ENCODE results near the gene NRROS. TPM values are rescaled to one million over a fixed set of nuclear protein-coding genes. Genes with fewer than 3 reads are reported as not detected.

Gene NRROS
- total and polyA plus RNA-seq, 10 of the 15 experiments (the other 5 are each of a cell fraction or from before 2014, with no cell fraction given), result 0.35 to 42.2 (median 12.6) TPM

DNA sequence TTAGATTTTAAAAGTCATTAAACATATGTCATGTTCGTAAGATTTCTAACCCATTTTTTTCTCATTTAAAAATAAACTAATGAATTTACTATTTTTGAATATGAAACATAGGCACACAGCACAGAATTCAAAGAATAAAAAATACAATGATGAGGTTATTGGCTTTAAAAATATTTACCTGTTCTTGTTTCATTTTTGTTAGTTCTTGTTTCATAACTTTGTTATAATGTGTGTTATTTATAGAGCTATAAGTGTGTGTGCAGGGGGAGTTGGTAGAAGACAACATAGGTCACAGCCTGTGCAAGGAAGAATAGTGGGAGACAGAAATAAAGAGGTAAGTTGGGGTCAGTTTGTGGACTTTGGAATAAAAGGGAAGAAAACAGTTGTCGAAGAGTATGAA is 30.8 kb upstream of the NRROS start (continued):
- TF ChIP-seq ZNF24 (IDR thresholded peaks at IDR 0.05), result no peak

DNA sequence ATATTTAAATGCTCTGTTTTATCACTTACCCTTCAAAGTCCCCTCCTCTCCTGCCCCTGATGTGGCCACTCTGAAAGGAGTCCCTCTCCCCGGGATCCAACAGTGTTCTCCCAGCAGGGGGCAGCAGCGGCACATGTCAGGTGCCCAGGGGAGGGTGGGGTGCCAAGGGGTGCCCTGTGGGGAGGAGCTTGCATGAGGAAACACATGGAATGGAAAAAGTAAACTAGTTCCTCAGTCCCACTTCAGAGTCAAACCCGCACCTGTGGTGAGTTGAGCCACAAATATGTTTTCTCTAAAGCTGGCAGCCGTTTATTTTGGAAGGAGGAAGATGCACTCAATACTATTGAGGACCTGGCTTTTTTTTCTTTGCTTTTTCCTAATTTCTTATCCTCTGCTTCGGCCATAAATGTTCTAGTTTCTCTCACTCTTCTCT is 30.1 kb upstream of the NRROS start:
- ATAC-seq (peak; percentile 100), DNase-seq (ENCODE audit: low read depth, low spot score) (peak; percentile 68), FAIRE-seq (peak; percentile 95)
- POLR2A ChIA-PET, result interaction anchor here (0.7 to 2.5 kb wide), 3 partner anchors 68 to 131 kb away, joined by 3 to 10 read pairs (median 3); partner anchors contain the start of gene PAK2
- H3K27me3 ChIP-seq (replicated peaks in 1 of 2; ENCODE audit: control insufficient read depth in 2 of 2, insufficient read depth in 2 of 2, low read length in 1 of 2), result no peaks in the 10 kb centered on the region
- H3K9me3 ChIP-seq (replicated peaks; ENCODE audit: control insufficient read depth, insufficient read depth, low read length), result no peaks in the 10 kb centered on the region; the same call in 2 of the 3 replicates
- WGBS (ENCODE audit: insufficient coverage, insufficient replicate concordance, low lambda C conversion rate, missing lambda C conversion rate), result 9% methylated on average over 5 of the region's 5 CpGs
- H3K79me2 ChIP-seq (ENCODE audit: control insufficient read depth, insufficient read depth, low read length), result no peaks in the 10 kb centered on the region
- no peaks in the 10 kb centered on the region for H3K36me3 ChIP-seq (ENCODE audit: control insufficient read depth in 2 of 2, insufficient read depth in 2 of 2, low read length in 1 of 2)
- RAD21 ChIA-PET (ENCODE audit: unreplicated experiment), result interaction anchor here (0.7 to 4.4 kb wide), 28 partner anchors 9 to 360 kb away, joined by 3 to 50 read pairs (median 5); partner anchors contain the start of genes CEP19, NCBP2, NRROS and PIGX
- intact Hi-C loops (cut with micrococcal nuclease; ENCODE audit: unreplicated experiment), result loop anchor here (1.0 to 5.0 kb wide), 4 partner anchors 23 to 360 kb away; no protein-coding TSS in a partner anchor
- no TSS peak for BruUV-seq (replicated peaks)
- peaks cover 4% of the 10 kb centered on the region; the same call in 1 of the 2 replicates for H3K4me1 ChIP-seq (ENCODE audit: control insufficient read depth, insufficient read depth, low read length)
- H3K4me2 ChIP-seq (ENCODE audit: control insufficient read depth, insufficient read depth), result peak overlapping the region; percentile 61
- H2AFZ ChIP-seq (ENCODE audit: control insufficient read depth, low read depth, low read length), result peak overlapping the region; percentile 82
- H3K9ac ChIP-seq (ENCODE audit: control insufficient read depth, insufficient read depth, low read length), result no peak overlapping the region
- CTCF ChIA-PET, result interaction anchor here (0.6 to 10.6 kb wide), 39 partner anchors 11 to 578 kb away, joined by 3 to 144 read pairs (median 4); partner anchors contain the start of genes CEP19, NRROS, PAK2 and PIGX
- peak overlapping the region; percentile 30; the same call in 1 of the 2 replicates for H3K27ac ChIP-seq (ENCODE audit: control insufficient read depth, insufficient read depth)
- no peak overlapping the region for H3K4me3 ChIP-seq
- in situ Hi-C loops (cut with MboI), result loop anchor here (5.0 kb wide), 1 partner anchor 78 kb away; no protein-coding TSS in a partner anchor
- SMC1A ChIA-PET (ENCODE audit: uncharacterized antibody, unreplicated experiment), result interaction anchor here (0.8 to 4.6 kb wide), 29 partner anchors 10 to 362 kb away, joined by 3 to 72 read pairs (median 4); partner anchors contain the start of genes CEP19, NRROS and PIGX
- H4K20me1 ChIP-seq (ENCODE audit: control insufficient read depth, insufficient read depth), result no peaks in the 10 kb centered on the region
- TF ChIP-seq, protein P1, sequence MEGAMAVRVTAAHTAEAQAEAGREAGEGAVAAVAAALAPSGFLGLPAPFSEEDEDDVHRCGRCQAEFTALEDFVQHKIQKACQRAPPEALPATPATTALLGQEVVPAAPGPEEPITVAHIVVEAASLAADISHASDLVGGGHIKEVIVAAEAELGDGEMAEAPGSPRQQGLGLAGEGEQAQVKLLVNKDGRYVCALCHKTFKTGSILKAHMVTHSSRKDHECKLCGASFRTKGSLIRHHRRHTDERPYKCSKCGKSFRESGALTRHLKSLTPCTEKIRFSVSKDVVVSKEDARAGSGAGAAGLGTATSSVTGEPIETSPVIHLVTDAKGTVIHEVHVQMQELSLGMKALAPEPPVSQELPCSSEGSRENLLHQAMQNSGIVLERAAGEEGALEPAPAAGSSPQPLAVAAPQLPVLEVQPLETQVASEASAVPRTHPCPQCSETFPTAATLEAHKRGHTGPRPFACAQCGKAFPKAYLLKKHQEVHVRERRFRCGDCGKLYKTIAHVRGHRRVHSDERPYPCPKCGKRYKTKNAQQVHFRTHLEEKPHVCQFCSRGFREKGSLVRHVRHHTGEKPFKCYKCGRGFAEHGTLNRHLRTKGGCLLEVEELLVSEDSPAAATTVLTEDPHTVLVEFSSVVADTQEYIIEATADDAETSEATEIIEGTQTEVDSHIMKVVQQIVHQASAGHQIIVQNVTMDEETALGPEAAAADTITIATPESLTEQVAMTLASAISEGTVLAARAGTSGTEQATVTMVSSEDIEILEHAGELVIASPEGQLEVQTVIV (IDR thresholded peaks at IDR 0.05; ENCODE audit: borderline replicate concordance, partially characterized antibody), result no peak
- TF ChIP-seq EED (IDR thresholded peaks at IDR 0.05; ENCODE audit: low read depth) (0 out of 2 replicates have a peak, but pooled peaks have one; percentile 34), NR2F1 (conservative IDR thresholded peaks at IDR 0.05) (no peak), SREBF1 (IDR thresholded peaks at IDR 0.05; ENCODE audit: low read length) (no peak), NFYA (IDR thresholded peaks at IDR 0.05; ENCODE audit: borderline replicate concordance, low read depth, low read length) (no peak), POLR2AphosphoS2 (IDR thresholded peaks at IDR 0.05; ENCODE audit: low read depth, low read length) (no peak), KLF5 (IDR thresholded peaks at IDR 0.05; ENCODE audit: partially characterized antibody) (no peak), SPI1 (IDR thresholded peaks at IDR 0.05; ENCODE audit: borderline replicate concordance, insufficient read depth, low read depth, low read length) (0 out of 2 replicates have a peak, but pooled peaks have one; percentile 2), TCF12 (IDR thresholded peaks at IDR 0.05; ENCODE audit: low read depth, low read length) (no peak), NR2C2 (IDR thresholded peaks at IDR 0.05; ENCODE audit: borderline replicate concordance, control insufficient read depth, insufficient read length, low read depth) (no peak), TCF3 (IDR thresholded peaks at IDR 0.05; ENCODE audit: borderline replicate concordance, insufficient read depth, low read depth, low read length) (0 out of 2 replicates have a peak, but pooled peaks have one; percentile 16)
- TF ChIP-seq, protein P2, sequence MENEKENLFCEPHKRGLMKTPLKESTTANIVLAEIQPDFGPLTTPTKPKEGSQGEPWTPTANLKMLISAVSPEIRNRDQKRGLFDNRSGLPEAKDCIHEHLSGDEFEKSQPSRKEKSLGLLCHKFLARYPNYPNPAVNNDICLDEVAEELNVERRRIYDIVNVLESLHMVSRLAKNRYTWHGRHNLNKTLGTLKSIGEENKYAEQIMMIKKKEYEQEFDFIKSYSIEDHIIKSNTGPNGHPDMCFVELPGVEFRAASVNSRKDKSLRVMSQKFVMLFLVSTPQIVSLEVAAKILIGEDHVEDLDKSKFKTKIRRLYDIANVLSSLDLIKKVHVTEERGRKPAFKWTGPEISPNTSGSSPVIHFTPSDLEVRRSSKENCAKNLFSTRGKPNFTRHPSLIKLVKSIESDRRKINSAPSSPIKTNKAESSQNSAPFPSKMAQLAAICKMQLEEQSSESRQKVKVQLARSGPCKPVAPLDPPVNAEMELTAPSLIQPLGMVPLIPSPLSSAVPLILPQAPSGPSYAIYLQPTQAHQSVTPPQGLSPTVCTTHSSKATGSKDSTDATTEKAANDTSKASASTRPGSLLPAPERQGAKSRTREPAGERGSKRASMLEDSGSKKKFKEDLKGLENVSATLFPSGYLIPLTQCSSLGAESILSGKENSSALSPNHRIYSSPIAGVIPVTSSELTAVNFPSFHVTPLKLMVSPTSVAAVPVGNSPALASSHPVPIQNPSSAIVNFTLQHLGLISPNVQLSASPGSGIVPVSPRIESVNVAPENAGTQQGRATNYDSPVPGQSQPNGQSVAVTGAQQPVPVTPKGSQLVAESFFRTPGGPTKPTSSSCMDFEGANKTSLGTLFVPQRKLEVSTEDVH (IDR thresholded peaks at IDR 0.05; ENCODE audit: low read depth, partially characterized antibody), result no peak
- TF ChIP-seq, protein P3, sequence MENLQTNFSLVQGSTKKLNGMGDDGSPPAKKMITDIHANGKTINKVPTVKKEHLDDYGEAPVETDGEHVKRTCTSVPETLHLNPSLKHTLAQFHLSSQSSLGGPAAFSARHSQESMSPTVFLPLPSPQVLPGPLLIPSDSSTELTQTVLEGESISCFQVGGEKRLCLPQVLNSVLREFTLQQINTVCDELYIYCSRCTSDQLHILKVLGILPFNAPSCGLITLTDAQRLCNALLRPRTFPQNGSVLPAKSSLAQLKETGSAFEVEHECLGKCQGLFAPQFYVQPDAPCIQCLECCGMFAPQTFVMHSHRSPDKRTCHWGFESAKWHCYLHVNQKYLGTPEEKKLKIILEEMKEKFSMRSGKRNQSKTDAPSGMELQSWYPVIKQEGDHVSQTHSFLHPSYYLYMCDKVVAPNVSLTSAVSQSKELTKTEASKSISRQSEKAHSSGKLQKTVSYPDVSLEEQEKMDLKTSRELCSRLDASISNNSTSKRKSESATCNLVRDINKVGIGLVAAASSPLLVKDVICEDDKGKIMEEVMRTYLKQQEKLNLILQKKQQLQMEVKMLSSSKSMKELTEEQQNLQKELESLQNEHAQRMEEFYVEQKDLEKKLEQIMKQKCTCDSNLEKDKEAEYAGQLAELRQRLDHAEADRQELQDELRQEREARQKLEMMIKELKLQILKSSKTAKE (IDR thresholded peaks at IDR 0.05; ENCODE audit: low read depth, poor library complexity, severe bottlenecking), result no peak

All from GM12878 (cell line).